Trophoblast cell (in vitro differentiated cells and primary cell): ENCODE data around the gene SNCA.
A peak's percentile ranks its signal among the peaks of the same experiment; 100 is the strongest.

Source experiments
- DNase-seq, 2 donors: peaks; one replicate each; pipeline ENCODE4 v3.0.0-alpha.2; 2016
- H2AFZ ChIP-seq: 2 replicates; pipeline ENCODE4 v1.6.1; 2013; ENCODE audit warnings: low read length, moderate library complexity, mild to moderate bottlenecking; ENCODE audit not compliant: insufficient read depth, poor library complexity
- H2AK5ac ChIP-seq: 2 replicates; pipeline ENCODE4 v1.6.1; 2013; ENCODE audit warnings: mild to moderate bottlenecking, low read length
- H2BK120ac ChIP-seq: 2 replicates; pipeline ENCODE4 v1.6.1; 2013; ENCODE audit warnings: low read length, mild to moderate bottlenecking, moderate library complexity; ENCODE audit not compliant: insufficient read depth, poor library complexity
- H2BK12ac ChIP-seq: 2 replicates; pipeline ENCODE4 v1.6.1; 2013; ENCODE audit warnings: mild to moderate bottlenecking, low read length, moderate library complexity
- H2BK5ac ChIP-seq: 2 replicates; pipeline ENCODE4 v1.6.1; 2013; ENCODE audit warnings: low read length, low read depth, moderate library complexity, mild to moderate bottlenecking; ENCODE audit not compliant: poor library complexity
- H3K14ac ChIP-seq: 2 replicates; pipeline ENCODE4 v1.6.1; 2013; ENCODE audit warnings: mild to moderate bottlenecking, low read length
- H3K18ac ChIP-seq: 2 replicates; pipeline ENCODE4 v1.6.1; 2013; ENCODE audit warnings: mild to moderate bottlenecking, low read length
- H3K23ac ChIP-seq: 2 replicates; pipeline ENCODE4 v1.6.1; 2013; ENCODE audit warnings: low read length
- H3K27ac ChIP-seq: 2 replicates; pipeline ENCODE4 v1.5.1; 2013; ENCODE audit warnings: low read depth, mild to moderate bottlenecking, inconsistent platforms, low read length, moderate library complexity
- H3K27me3 ChIP-seq: 2 replicates; pipeline ENCODE4 v1.6.1; 2013; ENCODE audit warnings: inconsistent platforms, mild to moderate bottlenecking, low read length, moderate library complexity; ENCODE audit not compliant: insufficient read depth
- H3K36me3 ChIP-seq, 2 experiments: 1 replicate in 1 of 2; 2 replicates in 1 of 2; pipeline ENCODE4 v1.6.1; 2013; ENCODE audit warnings: low read length in 2 of 2, mild to moderate bottlenecking in 2 of 2, moderate library complexity in 1 of 2; ENCODE audit not compliant: insufficient read depth in 2 of 2, control insufficient read depth in 1 of 2
- H3K4ac ChIP-seq: 2 replicates; pipeline ENCODE4 v1.6.1; 2013; ENCODE audit warnings: low read depth, mild to moderate bottlenecking, low read length, moderate library complexity
- H3K4me1 ChIP-seq, 2 experiments: 1 replicate in 1 of 2; 2 replicates in 1 of 2; pipeline ENCODE4 v1.6.1; 2013; ENCODE audit warnings: low read length in 2 of 2, mild to moderate bottlenecking in 2 of 2, moderate library complexity in 1 of 2; ENCODE audit not compliant: insufficient read depth in 2 of 2, control insufficient read depth in 1 of 2
- H3K4me2 ChIP-seq: 2 replicates; pipeline ENCODE4 v1.6.1; 2013; ENCODE audit warnings: inconsistent platforms, mild to moderate bottlenecking, low read length, moderate library complexity
- H3K4me3 ChIP-seq: 2 replicates; pipeline ENCODE4 v1.5.1; 2013; ENCODE audit warnings: mild to moderate bottlenecking, low read depth, low read length, inconsistent platforms
- H3K79me1 ChIP-seq: one replicate; pipeline ENCODE4 v1.6.1; 2013; ENCODE audit warnings: low read length
- H3K79me2 ChIP-seq: 2 replicates; pipeline ENCODE4 v1.6.1; 2013; ENCODE audit warnings: low read length, mild to moderate bottlenecking; ENCODE audit not compliant: control insufficient read depth, insufficient read depth, poor library complexity
- H3K9ac ChIP-seq: 2 replicates; pipeline ENCODE4 v1.6.1; 2013; ENCODE audit warnings: mild to moderate bottlenecking, low read length
- H3K9me3 ChIP-seq: 2 replicates; pipeline ENCODE4 v1.6.1; 2013; ENCODE audit warnings: low read depth, mild to moderate bottlenecking, control low read depth, inconsistent platforms, low read length; ENCODE audit not compliant: insufficient read depth
- H4K12ac ChIP-seq: 2 replicates; pipeline ENCODE4 v1.6.1; 2013; ENCODE audit warnings: low read depth, mild to moderate bottlenecking, low read length, moderate library complexity
- H4K8ac ChIP-seq: 2 replicates; pipeline ENCODE4 v1.6.1; 2013; ENCODE audit warnings: low read depth, mild to moderate bottlenecking, low read length, moderate library complexity
- H4K91ac ChIP-seq: one replicate; pipeline ENCODE4 v1.6.1; 2013; ENCODE audit warnings: low read depth, mild to moderate bottlenecking, low read length, moderate library complexity
- WGBS: extraction: QIAGEN DNeasy Blood & Tissue Kit; methylation state at CpG from one replicate; pipeline ENCODE4 v1.1.7; 2013; ENCODE audit warnings: missing lambda C conversion rate; ENCODE audit not compliant: insufficient read length, insufficient coverage; ENCODE audit errors: extremely low coverage; 5-methylcytosine and 5-hydroxymethylcytosine counted together

The SNCA gene

GRCh38 chr4:89834486-89835209 lies 2.3 kb downstream of the SNCA start:
- Histone ChIP-seq H3K4me2 (no peak overlapping the region), H2BK12ac (no peak overlapping the region), H3K27ac (no peak overlapping the region), H3K36me3 (no peaks in the 10 kb centered on the region), H4K8ac (no peak overlapping the region), H3K79me2 (no peaks in the 10 kb centered on the region), H3K4me1 (peaks cover 0 to 8% of the 10 kb centered on the region in 2 experiments), H4K12ac (no peak overlapping the region), H3K27me3 (peaks cover 8% of the 10 kb centered on the region), H3K9me3 (no peaks in the 10 kb centered on the region), H2BK120ac (no peak overlapping the region), H3K79me1 (no peaks in the 10 kb centered on the region), H3K9ac (no peak overlapping the region), H3K23ac (no peak overlapping the region), H3K18ac (no peak overlapping the region), H3K14ac (no peak overlapping the region), H2AFZ (no peak overlapping the region), H2BK5ac (no peak overlapping the region), H3K4ac (no peak overlapping the region), H3K4me3 (no peak overlapping the region), H2AK5ac (no peak overlapping the region), H4K91ac (no peak overlapping the region)
- DNase-seq: no peak
- WGBS: no CpG with 5 or more reads among the region's 1 CpG

GRCh38 chr4:89829470-89830138 lies 7.4 kb downstream of the SNCA start:
- H3K14ac ChIP-seq: no peak overlapping the region
- no peaks in the 10 kb centered on the region for H3K79me2 ChIP-seq
- no peaks in the 10 kb centered on the region for H3K79me1 ChIP-seq
- H4K91ac ChIP-seq: no peak overlapping the region
- H2BK120ac ChIP-seq: no peak overlapping the region
- H3K4me3 ChIP-seq: no peak overlapping the region
- no peak overlapping the region for H3K23ac ChIP-seq
- no peak overlapping the region for H2AFZ ChIP-seq
- no peaks in the 10 kb centered on the region for H3K9me3 ChIP-seq
- no peak overlapping the region for H3K27ac ChIP-seq
- no peak overlapping the region for H2AK5ac ChIP-seq
- H4K12ac ChIP-seq: no peak overlapping the region
- no peak overlapping the region for H3K4me2 ChIP-seq
- no peaks in the 10 kb centered on the region for H3K36me3 ChIP-seq
- no peak overlapping the region for H3K9ac ChIP-seq
- H2BK5ac ChIP-seq: no peak overlapping the region
- no peak overlapping the region for H2BK12ac ChIP-seq
- WGBS: no CpG with 5 or more reads among the region's 7 CpGs
- no peak overlapping the region for H4K8ac ChIP-seq
- DNase-seq: peak in 1 of 2 donors; percentile 35
- no peaks in the 10 kb centered on the region for H3K27me3 ChIP-seq
- H3K4ac ChIP-seq: no peak overlapping the region
- no peaks in the 10 kb centered on the region for H3K4me1 ChIP-seq
- no peak overlapping the region for H3K18ac ChIP-seq

GRCh38 chr4:89823416-89823815 lies 13.5 kb downstream of the SNCA start:
- Histone ChIP-seq H3K4me1 (no peaks in the 10 kb centered on the region), H4K8ac (no peak overlapping the region), H2AK5ac (no peak overlapping the region), H3K4me2 (no peak overlapping the region), H2AFZ (no peak overlapping the region), H3K27me3 (no peaks in the 10 kb centered on the region), H3K14ac (no peak overlapping the region), H3K9me3 (peaks cover 1% of the 10 kb centered on the region), H3K18ac (no peak overlapping the region), H3K79me1 (no peaks in the 10 kb centered on the region), H4K12ac (no peak overlapping the region), H3K23ac (no peak overlapping the region), H4K91ac (no peak overlapping the region), H3K4me3 (no peak overlapping the region), H2BK120ac (no peak overlapping the region), H3K4ac (no peak overlapping the region), H3K9ac (no peak overlapping the region), H2BK5ac (no peak overlapping the region), H2BK12ac (no peak overlapping the region), H3K27ac (no peak overlapping the region), H3K36me3 (no peaks in the 10 kb centered on the region), H3K79me2 (no peaks in the 10 kb centered on the region)
- DNase-seq: no peak

GRCh38 chr4:89821612-89822011 lies 15.3 kb downstream of the SNCA start:
- no peak overlapping the region for H3K23ac ChIP-seq
- no peak overlapping the region for H2BK5ac ChIP-seq
- no peak overlapping the region for H3K9ac ChIP-seq
- no peak overlapping the region for H3K4ac ChIP-seq
- H3K4me3 ChIP-seq: no peak overlapping the region
- H2BK12ac ChIP-seq: no peak overlapping the region
- no peak overlapping the region for H2AFZ ChIP-seq
- no peaks in the 10 kb centered on the region for H3K36me3 ChIP-seq
- H2BK120ac ChIP-seq: no peak overlapping the region
- no peak overlapping the region for H4K91ac ChIP-seq
- no peaks in the 10 kb centered on the region for H3K4me1 ChIP-seq
- H3K79me1 ChIP-seq: no peaks in the 10 kb centered on the region
- H3K27ac ChIP-seq: no peak overlapping the region
- H4K12ac ChIP-seq: no peak overlapping the region
- H3K9me3 ChIP-seq: peaks cover 1% of the 10 kb centered on the region
- no peak for DNase-seq
- WGBS: no CpG with 5 or more reads among the region's 1 CpG
- no peak overlapping the region for H2AK5ac ChIP-seq
- H3K18ac ChIP-seq: no peak overlapping the region
- H3K4me2 ChIP-seq: no peak overlapping the region
- H4K8ac ChIP-seq: no peak overlapping the region
- no peaks in the 10 kb centered on the region for H3K27me3 ChIP-seq
- no peaks in the 10 kb centered on the region for H3K79me2 ChIP-seq
- no peak overlapping the region for H3K14ac ChIP-seq
